Left lung (tissue), 10 donors: ENCODE results near the gene ITPK1. TPM values are rescaled to one million over a fixed set of nuclear protein-coding genes. Genes with fewer than 3 reads are reported as not detected.

Experiments
- ATAC-seq: fragments of 200-7000 bp; cut with Tn5 transposase; one replicate; pipeline ENCODE4 v1.9.1; 2020; ENCODE audit warnings: moderate library complexity
- DNase-seq, 4 donors: peaks; one replicate each; pipeline ENCODE4 v3.0.0-alpha.2; 2013 to 2020
- H3K27ac ChIP-seq, 2 donors: fragments of 200-600 bp; sonication (generic) in 1 of 2; one replicate each; pipeline versions ENCODE4 v1.5.0 to v1.8.0; 2020 to 2021
- H3K27me3 ChIP-seq, 2 donors: fragments of 200-600 bp; sonication (generic) in 1 of 2; one replicate each; pipeline versions ENCODE4 v1.5.0 to v1.8.0; 2020 to 2021
- H3K36me3 ChIP-seq, 2 donors: fragments of 200-600 bp; sonication (generic) in 1 of 2; one replicate each; pipeline versions ENCODE4 v1.5.0 to v1.8.0; 2020 to 2021
- H3K4me1 ChIP-seq, 2 donors: fragments of 200-600 bp; one replicate each; pipeline ENCODE4 v1.8.0; 2021
- H3K4me3 ChIP-seq, 2 donors: fragments of 200-600 bp; sonication (generic) in 1 of 2; one replicate each; pipeline versions ENCODE4 v1.5.0 to v1.8.0; 2020 to 2021; ENCODE audit warnings: mild to moderate bottlenecking in 1 of 2
- H3K9me3 ChIP-seq, 2 donors: fragments of 200-600 bp; sonication (generic) in 1 of 2; one replicate each; pipeline versions ENCODE4 v1.5.0 to v1.8.0; 2020 to 2021
- intact Hi-C, 2 donors: fragments of 100-400 bp; cut with DNase I; formaldehyde crosslinking; loops; one replicate each; pipeline versions ENCODE4 v1.11.2 to v1.14.2; 2022
- polyA plus RNA-seq, 6 donors: library from polyadenylated mRNA; unstranded; fragments of 120-200 nt; gene quantifications; one replicate each; pipeline ENCODE4 v1.2.1, GENCODE V29; 2013; ENCODE audit not compliant: insufficient read length in 6 of 6
- total RNA-seq, 2 donors: library from RNA; stranded (reverse); fragmentation: NEBNext Ultra II Directional; extraction: Animal tissue kit (Norgen Biotek cat#: 25700); gene quantifications; one replicate each; pipeline ENCODE4 v1.2.1, GENCODE V29; 2021
- TF ChIP-seq, protein P1 (sequence below), 2 donors: fragments of 200-600 bp; sonication (generic) in 1 of 2; IDR thresholded peaks; one replicate each; pipeline versions ENCODE4 v1.5.0 to v1.8.0; 2021; ENCODE audit warnings: antibody characterized with exemption in 2 of 2
- donor health status: DM: no; HTN: yes; CAD: no.
- donor health status: DM: no; HTN: no; CAD: no.

Gene ITPK1
- total and polyA plus RNA-seq, 8 donors, result 18.1 to 108 (median 20.8) TPM

DNA sequence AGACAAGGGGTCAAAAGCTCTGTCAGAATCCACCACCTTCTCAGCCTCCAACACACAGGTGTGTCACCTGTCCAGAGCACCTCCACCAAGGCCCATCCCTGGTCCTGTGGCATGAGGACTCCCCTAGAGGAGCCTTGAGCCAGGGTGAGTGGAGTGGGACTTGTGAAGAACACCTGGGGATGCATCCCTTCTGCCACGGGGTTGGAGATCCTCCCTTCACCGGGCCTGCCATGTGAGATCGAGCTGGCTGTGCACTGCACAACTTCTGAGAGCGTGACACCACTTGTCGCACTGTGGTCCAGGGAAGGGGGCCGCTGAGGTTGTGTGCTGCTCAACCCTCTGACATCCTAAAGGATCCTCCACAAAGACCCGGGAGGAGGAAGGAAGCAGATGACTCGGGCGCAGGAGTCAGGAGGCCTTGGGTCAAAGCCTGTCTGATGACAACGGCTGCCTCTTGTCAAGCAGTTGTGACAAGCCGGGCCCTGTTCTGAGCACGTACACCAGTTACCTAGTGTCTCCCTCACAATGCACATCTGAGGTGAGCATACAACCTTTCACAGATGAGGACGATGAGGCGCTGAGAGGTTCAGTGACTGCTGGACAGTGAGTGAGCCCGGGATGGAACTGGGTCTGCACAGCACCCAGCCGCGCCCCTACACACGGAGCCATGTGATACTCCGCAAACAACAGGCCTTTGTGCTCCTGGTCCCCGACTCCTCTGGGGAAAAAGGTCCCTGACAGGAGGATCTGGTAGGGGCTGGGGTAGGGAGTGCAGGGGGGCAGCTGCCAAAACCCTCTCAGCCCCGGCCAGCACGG is 157.1 kb downstream of the ITPK1 start:
- Histone ChIP-seq H3K27me3 (no peaks in the 10 kb centered on the region), H3K36me3 (peaks cover 0 to 84% of the 10 kb centered on the region in 2 donors), H3K9me3 (no peaks in the 10 kb centered on the region), H3K4me1 (no peaks in the 10 kb centered on the region), H3K4me3 (no peak overlapping the region), H3K27ac (no peak overlapping the region)
- TF ChIP-seq, protein P1, sequence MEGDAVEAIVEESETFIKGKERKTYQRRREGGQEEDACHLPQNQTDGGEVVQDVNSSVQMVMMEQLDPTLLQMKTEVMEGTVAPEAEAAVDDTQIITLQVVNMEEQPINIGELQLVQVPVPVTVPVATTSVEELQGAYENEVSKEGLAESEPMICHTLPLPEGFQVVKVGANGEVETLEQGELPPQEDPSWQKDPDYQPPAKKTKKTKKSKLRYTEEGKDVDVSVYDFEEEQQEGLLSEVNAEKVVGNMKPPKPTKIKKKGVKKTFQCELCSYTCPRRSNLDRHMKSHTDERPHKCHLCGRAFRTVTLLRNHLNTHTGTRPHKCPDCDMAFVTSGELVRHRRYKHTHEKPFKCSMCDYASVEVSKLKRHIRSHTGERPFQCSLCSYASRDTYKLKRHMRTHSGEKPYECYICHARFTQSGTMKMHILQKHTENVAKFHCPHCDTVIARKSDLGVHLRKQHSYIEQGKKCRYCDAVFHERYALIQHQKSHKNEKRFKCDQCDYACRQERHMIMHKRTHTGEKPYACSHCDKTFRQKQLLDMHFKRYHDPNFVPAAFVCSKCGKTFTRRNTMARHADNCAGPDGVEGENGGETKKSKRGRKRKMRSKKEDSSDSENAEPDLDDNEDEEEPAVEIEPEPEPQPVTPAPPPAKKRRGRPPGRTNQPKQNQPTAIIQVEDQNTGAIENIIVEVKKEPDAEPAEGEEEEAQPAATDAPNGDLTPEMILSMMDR (IDR thresholded peaks at IDR 0.05), result no peak
- peak in 1 of 4 donors; percentile 67 for DNase-seq
- intact Hi-C loops, result no loop called here
- no peak for ATAC-seq

- Histone ChIP-seq H3K4me1 (no peaks in the 10 kb centered on the region), H3K9me3 (no peaks in the 10 kb centered on the region), H3K27me3 (no peaks in the 10 kb centered on the region), H3K4me3 (no peak overlapping the region), H3K27ac (no peak overlapping the region), H3K36me3 (peaks cover 0 to 84% of the 10 kb centered on the region in 2 donors)
- DNase-seq (peak in 1 of 4 donors; percentile 73), ATAC-seq (no peak)
- intact Hi-C loops, result no loop called here
- TF ChIP-seq, protein P1 (IDR thresholded peaks at IDR 0.05), result no peak
Observed at GRCh38 chr14:92956961-92957360, 158.8 kb downstream of the ITPK1 start.

GRCh38 chr14:92955381-92955780 is 160.3 kb downstream of the ITPK1 start:
- Histone ChIP-seq H3K27ac (no peak overlapping the region), H3K36me3 (peaks cover 2 to 83% of the 10 kb centered on the region in 2 donors), H3K9me3 (no peaks in the 10 kb centered on the region), H3K4me3 (no peak overlapping the region), H3K27me3 (no peaks in the 10 kb centered on the region), H3K4me1 (no peaks in the 10 kb centered on the region)
- no peak for DNase-seq
- TF ChIP-seq, protein P1 (IDR thresholded peaks at IDR 0.05), result no peak
- intact Hi-C loops, result no loop called here
- ATAC-seq, result no peak

DNA sequence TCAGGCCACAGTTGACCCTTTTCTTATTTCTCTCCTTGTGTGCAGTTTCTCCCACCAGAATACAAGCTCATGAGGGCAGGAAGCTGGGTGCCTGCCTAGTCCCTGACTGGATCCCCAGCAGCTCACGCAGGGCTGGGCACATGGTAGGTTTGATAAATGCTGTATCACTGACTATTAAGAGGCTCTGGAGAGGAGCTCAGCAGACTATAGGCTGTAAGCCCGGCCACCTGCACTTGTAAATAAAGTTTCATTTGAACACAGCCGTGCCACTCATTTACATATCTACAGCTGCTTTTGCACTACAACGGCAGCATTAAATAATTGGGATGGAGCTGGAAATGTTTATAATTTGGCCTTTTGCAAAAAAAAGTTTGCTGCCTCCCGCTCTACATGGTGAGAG is 160.8 kb downstream of the ITPK1 start:
- H3K27me3 ChIP-seq, result no peaks in the 10 kb centered on the region
- DNase-seq (peak in 1 of 4 donors; percentile 22), ATAC-seq (no peak)
- peaks cover 2 to 83% of the 10 kb centered on the region in 2 donors for H3K36me3 ChIP-seq
- no peaks in the 10 kb centered on the region for H3K4me1 ChIP-seq
- TF ChIP-seq, protein P1 (IDR thresholded peaks at IDR 0.05), result no peak
- H3K9me3 ChIP-seq, result no peaks in the 10 kb centered on the region
- intact Hi-C loops, result loop anchor here in 1 of 2 donors (5.0 kb wide), 1 partner anchor 182 kb away; no protein-coding TSS in a partner anchor
- no peak overlapping the region for H3K27ac ChIP-seq
- no peak overlapping the region for H3K4me3 ChIP-seq

- peak in 1 of 4 donors; percentile 24 for DNase-seq
- Histone ChIP-seq H3K9me3 (no peaks in the 10 kb centered on the region), H3K36me3 (peaks cover 2 to 82% of the 10 kb centered on the region in 2 donors), H3K4me1 (no peaks in the 10 kb centered on the region), H3K27me3 (no peaks in the 10 kb centered on the region), H3K27ac (no peak overlapping the region), H3K4me3 (no peak overlapping the region)
- TF ChIP-seq, protein P1 (IDR thresholded peaks at IDR 0.05), result no peak
- no peak for ATAC-seq
- intact Hi-C loops, result loop anchor here in 1 of 2 donors (5.0 kb wide), 1 partner anchor 184 kb away; no protein-coding TSS in a partner anchor
Observed at GRCh38 chr14:92953526-92953925, 162.2 kb downstream of the ITPK1 start.
